ENCODE measurements around the gene VTCN1. TPM values are rescaled to one million over a fixed set of nuclear protein-coding genes. Genes with fewer than 3 reads are reported as not detected.

The VTCN1 gene
- total and polyA plus RNA-seq, 8 donors = 12.9 to 42.5 (median 15.8) TPM

DNA sequence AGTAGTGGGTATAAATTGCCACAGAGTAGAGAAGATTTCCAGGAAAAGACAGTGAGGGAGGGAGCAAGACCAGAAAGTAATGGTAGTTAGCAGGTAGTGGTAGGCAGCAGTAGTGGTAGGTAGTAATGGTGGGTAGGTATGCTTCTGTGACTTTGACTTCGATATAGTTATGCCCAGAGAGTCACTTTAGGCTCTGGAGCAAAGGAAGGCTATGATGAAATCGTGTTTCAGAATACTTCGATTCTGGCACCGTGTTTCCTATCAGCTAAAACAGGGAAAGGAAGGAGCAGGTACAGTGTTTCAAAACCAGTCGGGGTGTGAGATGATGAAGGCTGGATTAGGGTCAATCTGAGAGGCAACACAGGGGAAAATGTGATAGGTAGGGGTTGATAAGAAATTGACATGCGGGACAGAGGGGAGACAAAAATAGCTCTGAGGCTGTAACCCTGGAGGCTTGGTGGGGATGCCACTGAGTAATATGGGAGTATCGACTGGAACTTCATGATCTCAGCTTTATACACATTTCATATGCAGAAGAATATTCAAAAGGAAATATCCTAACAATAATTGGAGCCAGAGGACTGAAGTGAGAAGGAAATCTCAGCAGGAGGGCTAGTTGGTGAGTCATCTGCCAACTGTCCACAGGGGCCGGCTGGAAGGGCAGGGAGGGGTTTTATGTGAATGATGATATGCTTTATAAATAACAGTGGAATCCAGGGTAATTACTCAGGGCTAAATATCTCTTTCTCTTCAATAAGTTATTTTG lies 64.0 kb downstream of the VTCN1 start:
- Histone ChIP-seq H3K9me3 (no peaks in the 10 kb centered on the region), H3K4me1 (no peaks in the 10 kb centered on the region), H3K4me3 (no peak overlapping the region), H3K36me3 (no peaks in the 10 kb centered on the region), H3K27me3 (no peaks in the 10 kb centered on the region), H3K27ac (peak overlapping the region in 3 of 4 donors; percentile 6 to 65 (median 59))
- DNase-seq (peak in 1 of 6 donors; percentile 10), ATAC-seq (peak in 3 of 4 donors; percentile 53 to 86 (median 85)), FAIRE-seq (no peak)
- TF ChIP-seq, protein P1, sequence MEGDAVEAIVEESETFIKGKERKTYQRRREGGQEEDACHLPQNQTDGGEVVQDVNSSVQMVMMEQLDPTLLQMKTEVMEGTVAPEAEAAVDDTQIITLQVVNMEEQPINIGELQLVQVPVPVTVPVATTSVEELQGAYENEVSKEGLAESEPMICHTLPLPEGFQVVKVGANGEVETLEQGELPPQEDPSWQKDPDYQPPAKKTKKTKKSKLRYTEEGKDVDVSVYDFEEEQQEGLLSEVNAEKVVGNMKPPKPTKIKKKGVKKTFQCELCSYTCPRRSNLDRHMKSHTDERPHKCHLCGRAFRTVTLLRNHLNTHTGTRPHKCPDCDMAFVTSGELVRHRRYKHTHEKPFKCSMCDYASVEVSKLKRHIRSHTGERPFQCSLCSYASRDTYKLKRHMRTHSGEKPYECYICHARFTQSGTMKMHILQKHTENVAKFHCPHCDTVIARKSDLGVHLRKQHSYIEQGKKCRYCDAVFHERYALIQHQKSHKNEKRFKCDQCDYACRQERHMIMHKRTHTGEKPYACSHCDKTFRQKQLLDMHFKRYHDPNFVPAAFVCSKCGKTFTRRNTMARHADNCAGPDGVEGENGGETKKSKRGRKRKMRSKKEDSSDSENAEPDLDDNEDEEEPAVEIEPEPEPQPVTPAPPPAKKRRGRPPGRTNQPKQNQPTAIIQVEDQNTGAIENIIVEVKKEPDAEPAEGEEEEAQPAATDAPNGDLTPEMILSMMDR (IDR thresholded peaks at IDR 0.05) = no peak
- 71 to 75% methylated on average over 8 of the region's 8 CpGs for WGBS, 2 donors
- intact Hi-C loops (cut with DNase I) = no loop called here

DNA sequence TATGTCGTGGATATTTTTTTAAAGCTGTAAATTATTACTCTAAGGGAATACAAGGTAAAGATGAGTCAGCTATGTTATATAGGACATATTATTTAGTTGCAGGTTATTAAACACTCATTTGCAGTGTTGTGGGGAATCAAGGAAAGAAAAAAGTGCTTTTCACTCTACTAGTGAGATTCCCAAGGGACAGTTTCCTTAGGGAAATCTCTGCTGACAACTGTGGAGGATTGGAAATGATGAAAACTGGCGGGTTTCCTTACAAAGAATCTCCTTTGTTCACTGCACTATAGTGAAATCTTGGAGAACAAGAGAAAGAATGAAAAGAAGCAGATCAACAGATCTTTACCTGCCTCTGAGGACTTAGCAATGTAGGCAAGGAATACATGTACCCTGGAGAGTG lies 64.7 kb downstream of the VTCN1 start:
- no peaks in the 10 kb centered on the region for H3K4me1 ChIP-seq
- H3K27ac ChIP-seq = peak overlapping the region in 3 of 4 donors; percentile 6 to 65 (median 59)
- no peak for DNase-seq
- no peaks in the 10 kb centered on the region for H3K27me3 ChIP-seq
- H3K4me3 ChIP-seq = no peak overlapping the region
- H3K9me3 ChIP-seq = no peaks in the 10 kb centered on the region
- no peak for FAIRE-seq
- TF ChIP-seq, protein P1 (IDR thresholded peaks at IDR 0.05) = no peak
- WGBS, 2 donors = 88 to 98% methylated on average over 2 of the region's 2 CpGs
- no peaks in the 10 kb centered on the region for H3K36me3 ChIP-seq
- intact Hi-C loops (cut with DNase I) = no loop called here
- ATAC-seq = no peak

DNA sequence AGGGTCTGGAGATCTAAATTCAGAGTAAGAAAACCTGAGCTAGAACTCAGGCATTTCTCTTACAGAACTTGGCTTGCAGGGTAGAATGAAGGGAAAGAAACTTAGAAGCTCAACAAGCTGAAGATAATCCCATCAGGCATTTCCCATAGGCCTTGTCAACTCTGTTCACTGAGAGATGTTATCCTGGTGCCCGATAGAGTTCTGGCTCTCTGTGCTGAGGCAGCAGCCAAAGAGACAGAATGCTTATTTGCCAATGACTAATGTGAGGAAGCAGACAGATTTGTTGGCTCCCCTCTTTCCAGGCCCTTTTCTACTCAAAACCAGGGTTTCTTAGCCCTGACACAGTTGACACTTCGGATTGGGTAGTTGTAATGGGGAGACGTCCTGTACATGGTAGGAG lies 66.9 kb downstream of the VTCN1 start:
- TF ChIP-seq, protein P1 (IDR thresholded peaks at IDR 0.05) = no peak
- H3K27me3 ChIP-seq = no peaks in the 10 kb centered on the region
- intact Hi-C loops (cut with DNase I) = no loop called here
- H3K27ac ChIP-seq = no peak overlapping the region
- no peaks in the 10 kb centered on the region for H3K4me1 ChIP-seq
- ATAC-seq = no peak
- H3K4me3 ChIP-seq = no peak overlapping the region
- H3K9me3 ChIP-seq = no peaks in the 10 kb centered on the region
- 85 to 97% methylated on average over 3 of the region's 3 CpGs for WGBS, 2 donors
- no peak for DNase-seq
- no peaks in the 10 kb centered on the region for H3K36me3 ChIP-seq
- FAIRE-seq = no peak

DNA sequence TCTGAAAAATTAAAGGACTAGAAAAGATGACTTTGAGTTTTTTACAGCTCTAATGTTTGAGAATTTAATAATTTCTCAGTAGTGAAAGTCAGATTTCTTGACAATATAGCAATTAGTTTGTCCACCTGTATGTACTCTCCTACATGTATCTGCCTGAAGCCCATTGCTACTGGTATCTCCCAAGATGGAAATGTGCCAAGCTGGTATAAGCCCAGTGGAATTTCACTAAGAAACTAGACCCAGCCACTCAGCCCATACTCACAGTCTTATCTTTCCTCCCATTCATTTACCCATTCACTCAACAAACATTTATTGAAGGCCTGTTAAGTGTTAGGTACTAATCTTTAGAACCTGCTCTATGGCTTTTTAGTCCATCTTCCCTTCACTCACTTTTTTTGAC lies 67.6 kb downstream of the VTCN1 start:
- Histone ChIP-seq H3K36me3 (no peaks in the 10 kb centered on the region), H3K4me1 (no peaks in the 10 kb centered on the region), H3K27me3 (no peaks in the 10 kb centered on the region), H3K9me3 (no peaks in the 10 kb centered on the region), H3K27ac (no peak overlapping the region), H3K4me3 (no peak overlapping the region)
- DNase-seq = no peak
- TF ChIP-seq, protein P1 (IDR thresholded peaks at IDR 0.05) = no peak
- intact Hi-C loops (cut with DNase I) = no loop called here
- FAIRE-seq = no peak
- ATAC-seq = no peak

DNA sequence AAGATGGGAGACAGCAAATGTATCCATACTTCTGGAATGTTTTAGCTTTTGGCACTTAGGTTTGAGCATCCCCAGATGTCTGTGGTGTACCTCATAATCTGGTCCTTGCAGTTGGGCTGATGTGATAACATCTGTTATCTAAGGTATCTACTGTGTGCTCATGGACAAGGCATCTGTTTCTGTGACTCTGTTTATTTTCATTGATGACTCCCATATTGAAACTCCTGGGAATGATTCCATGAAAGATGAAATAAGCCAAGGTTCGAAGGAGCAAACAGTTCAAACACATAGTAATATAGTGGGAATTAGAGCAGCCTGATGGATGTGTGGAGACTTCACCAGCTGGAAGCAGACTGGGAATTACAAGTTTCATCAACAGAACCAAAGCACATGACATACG lies 68.5 kb downstream of the VTCN1 start:
- H3K27me3 ChIP-seq = no peaks in the 10 kb centered on the region
- ATAC-seq (no peak), FAIRE-seq (no peak), DNase-seq (no peak)
- H3K9me3 ChIP-seq = no peaks in the 10 kb centered on the region
- H3K36me3 ChIP-seq = no peaks in the 10 kb centered on the region
- no peaks in the 10 kb centered on the region for H3K4me1 ChIP-seq
- no peak overlapping the region for H3K27ac ChIP-seq
- WGBS, 2 donors = 85 to 91% methylated on average over 2 of the region's 2 CpGs
- intact Hi-C loops (cut with DNase I) = no loop called here
- H3K4me3 ChIP-seq = no peak overlapping the region
- TF ChIP-seq, protein P1 (IDR thresholded peaks at IDR 0.05) = no peak

Data from pancreas (tissue), 10 donors.